Vagina (tissue), 2 donors: ENCODE data around the gene LYZL6. TPM values are rescaled to one million over a fixed set of nuclear protein-coding genes. Genes with fewer than 3 reads are reported as not detected.

Experiments
- DNase-seq, 2 donors: peaks; one replicate each; pipeline ENCODE4 v3.0.0-alpha.2; 2017; ENCODE audit errors: extremely low spot score in 2 of 2
- H3K27ac ChIP-seq: fragments of 200-600 bp; sonication (generic); one replicate; pipeline ENCODE4 v1.5.1; 2019
- H3K27me3 ChIP-seq: fragments of 200-600 bp; sonication (generic); one replicate; pipeline ENCODE4 v1.5.1; 2019
- H3K36me3 ChIP-seq, 2 donors: fragments of 200-600 bp; sonication (generic); one replicate each; pipeline ENCODE4 v1.5.1; 2017 to 2019
- H3K4me1 ChIP-seq: fragments of 200-600 bp; sonication (generic); one replicate; pipeline ENCODE4 v1.5.1; 2019
- H3K4me3 ChIP-seq, 2 donors: fragments of 200-600 bp; sonication (generic); 1 replicate in 1 of 2; 2 replicates in 1 of 2; pipeline ENCODE4 v1.5.1; 2016 to 2019
- H3K9me3 ChIP-seq: fragments of 200-600 bp; sonication (generic); one replicate; pipeline ENCODE4 v1.5.1; 2019
- CTCF ChIP-seq, 3 experiments: fragments of 450-650 bp in 2 of 3; fragments of 200-600 bp in 1 of 3; sonication (generic) in 1 of 3; IDR thresholded peaks; one replicate each; pipeline ENCODE4 v1.5.1; 2017 to 2019; ENCODE audit warnings: antibody characterized with exemption in 3 of 3, mild to moderate bottlenecking in 2 of 3, moderate library complexity in 2 of 3
- POLR2A ChIP-seq, 2 donors: fragments of 450-650 bp; IDR thresholded peaks; one replicate each; pipeline ENCODE4 v1.6.1; 2017; ENCODE audit warnings: antibody characterized with exemption in 2 of 2, mild to moderate bottlenecking in 2 of 2, moderate library complexity in 2 of 2
- POLR2AphosphoS5 ChIP-seq, 2 donors: sonication (generic); formaldehyde crosslinking; IDR thresholded peaks; one replicate each; pipeline ENCODE4 v1.9.0; 2017; ENCODE audit warnings: antibody characterized with exemption in 2 of 2, mild to moderate bottlenecking in 2 of 2, low read depth in 1 of 2; ENCODE audit not compliant: insufficient read depth in 1 of 2
- intact Hi-C: fragments of 100-400 bp; cut with DNase I; formaldehyde crosslinking; loops from one replicate; pipeline ENCODE4 v1.15.1; 2023
- total RNA-seq: library from RNA; depleted of rRNA; stranded (reverse); fragments of >200 nt; gene quantifications from one replicate; pipeline ENCODE4 v1.2.3, GENCODE V29; 2016

Gene LYZL6
- total RNA-seq, 1 donor from 2014 or later = not detected

GRCh38 chr17:35936063-35936462 lies 7.5 kb downstream of the LYZL6 start:
- no peaks in the 10 kb centered on the region for H3K4me1 ChIP-seq
- TF ChIP-seq POLR2A (IDR thresholded peaks at IDR 0.05) (no peak), CTCF (IDR thresholded peaks at IDR 0.05) (no peak), POLR2AphosphoS5 (IDR thresholded peaks at IDR 0.05; ENCODE audit: insufficient read depth in 1 of 2, low read depth in 1 of 2) (no peak)
- no peak overlapping the region for H3K27ac ChIP-seq
- no peak for DNase-seq
- H3K36me3 ChIP-seq = no peaks in the 10 kb centered on the region
- H3K27me3 ChIP-seq = no peaks in the 10 kb centered on the region
- H3K4me3 ChIP-seq = no peak overlapping the region
- H3K9me3 ChIP-seq = no peaks in the 10 kb centered on the region
- intact Hi-C loops = no loop called here

- intact Hi-C loops = no loop called here
Measured at GRCh38 chr17:35934760-35935159, 8.8 kb downstream of the LYZL6 start.

GRCh38 chr17:35932586-35932985 lies 10.9 kb downstream of the LYZL6 start:
- intact Hi-C loops = no loop called here
- H3K27ac ChIP-seq = no peak overlapping the region
- H3K27me3 ChIP-seq = no peaks in the 10 kb centered on the region
- H3K36me3 ChIP-seq = no peaks in the 10 kb centered on the region
- no peak for TF ChIP-seq POLR2A (IDR thresholded peaks at IDR 0.05)
- no peak for TF ChIP-seq POLR2AphosphoS5 (IDR thresholded peaks at IDR 0.05; ENCODE audit: insufficient read depth in 1 of 2, low read depth in 1 of 2)
- no peak for TF ChIP-seq CTCF (IDR thresholded peaks at IDR 0.05)
- DNase-seq = no peak
- H3K4me1 ChIP-seq = peaks cover 14% of the 10 kb centered on the region
- no peak overlapping the region for H3K4me3 ChIP-seq
- H3K9me3 ChIP-seq = no peaks in the 10 kb centered on the region

More at GRCh38 chr17:35934760-35935159, 8.8 kb downstream of the LYZL6 start:
- TF ChIP-seq POLR2A (IDR thresholded peaks at IDR 0.05) (no peak), POLR2AphosphoS5 (IDR thresholded peaks at IDR 0.05; ENCODE audit: insufficient read depth in 1 of 2, low read depth in 1 of 2) (no peak), CTCF (IDR thresholded peaks at IDR 0.05) (no peak)
- no peaks in the 10 kb centered on the region for H3K36me3 ChIP-seq
- no peaks in the 10 kb centered on the region for H3K9me3 ChIP-seq
- H3K27me3 ChIP-seq = no peaks in the 10 kb centered on the region
- H3K27ac ChIP-seq = no peak overlapping the region
- H3K4me1 ChIP-seq = peaks cover 13% of the 10 kb centered on the region
- no peak for DNase-seq
- H3K4me3 ChIP-seq = no peak overlapping the region

- Histone ChIP-seq H3K36me3 (no peaks in the 10 kb centered on the region), H3K4me1 (peaks cover 14% of the 10 kb centered on the region), H3K9me3 (no peaks in the 10 kb centered on the region), H3K27me3 (no peaks in the 10 kb centered on the region), H3K4me3 (no peak overlapping the region), H3K27ac (no peak overlapping the region)
- DNase-seq = no peak
- no peak for TF ChIP-seq POLR2A (IDR thresholded peaks at IDR 0.05)
- TF ChIP-seq CTCF (IDR thresholded peaks at IDR 0.05) = no peak
- TF ChIP-seq POLR2AphosphoS5 (IDR thresholded peaks at IDR 0.05; ENCODE audit: insufficient read depth in 1 of 2, low read depth in 1 of 2) = no peak
- intact Hi-C loops = no loop called here
Measured at GRCh38 chr17:35931794-35932425, 11.6 kb downstream of the LYZL6 start.

GRCh38 chr17:35930211-35931065 lies 13.1 kb downstream of the LYZL6 start, which contains the start of gene RDM1:
Gene RDM1 (minus strand): TSS chr17:35930773. CDS start chr17:35930727, 46 bp downstream.
- Histone ChIP-seq H3K4me3 (peak within 1 kb of the TSS; percentile 34), H3K27me3 (no peaks in the 10 kb centered on the region), H3K36me3 (no peaks in the 10 kb centered on the region), H3K4me1 (peaks cover 14% of the 10 kb centered on the region), H3K27ac (no peak within 1 kb of the TSS), H3K9me3 (no peaks in the 10 kb centered on the region)
- no peak for DNase-seq
- intact Hi-C loops = no loop called here
- TF ChIP-seq POLR2A (IDR thresholded peaks at IDR 0.05) (no peak), POLR2AphosphoS5 (IDR thresholded peaks at IDR 0.05; ENCODE audit: insufficient read depth in 1 of 2, low read depth in 1 of 2) (no peak), CTCF (IDR thresholded peaks at IDR 0.05) (no peak)
